Ovary (tissue), 9 donors: ENCODE results near the gene CEACAM7. TPM values are rescaled to one million over a fixed set of nuclear protein-coding genes. Genes with fewer than 3 reads are reported as not detected.

ENCODE experiments used
- DNase-seq, 5 donors: peaks; one replicate each; pipeline ENCODE4 v3.0.0-alpha.2; 2019 to 2020
- H3K27ac ChIP-seq, 2 donors: fragments of 200-600 bp; one replicate each; pipeline versions ENCODE4 v1.5.1 to v1.8.0; 2019 to 2022
- H3K27me3 ChIP-seq: fragments of 200-600 bp; one replicate; pipeline ENCODE4 v1.8.0; 2022
- H3K36me3 ChIP-seq: fragments of 200-600 bp; sonication (generic); one replicate; pipeline ENCODE4 v1.5.1; 2019
- H3K4me1 ChIP-seq: one replicate; pipeline ENCODE4 v1.8.1; 2013; ENCODE audit warnings: mild to moderate bottlenecking, moderate library complexity; ENCODE audit not compliant: insufficient read depth
- H3K4me3 ChIP-seq: fragments of 200-600 bp; sonication (generic); one replicate; pipeline ENCODE4 v1.5.1; 2017
- H3K9me3 ChIP-seq, 2 donors: fragments of 200-600 bp in 1 of 2; sonication (generic) in 1 of 2; one replicate each; pipeline versions ENCODE4 v1.5.1 to v1.8.1; 2013 to 2019; ENCODE audit warnings: mild to moderate bottlenecking in 1 of 2, moderate library complexity in 1 of 2
- EP300 ChIP-seq: sonication (generic); formaldehyde crosslinking; IDR thresholded peaks from one replicate; pipeline ENCODE4 v1.6.1; 2017; ENCODE audit warnings: antibody characterized with exemption
- POLR2A ChIP-seq: fragments of 450-650 bp; IDR thresholded peaks from one replicate; pipeline ENCODE4 v1.6.1; 2017; ENCODE audit warnings: antibody characterized with exemption, mild to moderate bottlenecking, moderate library complexity
- WGBS, 3 donors: extraction: QIAGEN DNeasy Blood & Tissue Kit in 1 of 3; methylation state at CpG; one replicate each; pipeline versions ENCODE4 v1.1.5 to v1.1.7; 2013 to 2017; 5-methylcytosine and 5-hydroxymethylcytosine counted together
- intact Hi-C, 4 donors: fragments of 100-400 bp; cut with DNase I; formaldehyde crosslinking; loops; one replicate each; pipeline versions ENCODE4 v1.11.0 to v1.15.1; 2022 to 2023
- polyA plus RNA-seq, 2 donors: library from polyadenylated mRNA; stranded (reverse); fragments of 200-250 nt in 1 of 2; fragments of 350-450 nt in 1 of 2; fragmentation: Illumina TruSeq in 1 of 2; extraction: RNeasy Lipid Tissue Mini Kit (QIAGEN cat#74804) in 1 of 2; gene quantifications; one replicate each; pipeline ENCODE4 v1.2.3, GENCODE V29; 2013 to 2014
- total RNA-seq, 7 donors: library from RNA; depleted of rRNA in 2 of 7; stranded (reverse); fragments of >200 nt in 2 of 7; fragmentation: NEBNext Ultra II Directional in 3 of 7; extraction: Animal tissue kit (Norgen Biotek cat#: 25700) in 3 of 7; gene quantifications; one replicate each; pipeline versions ENCODE4 v1.1.0 to v1.2.4, GENCODE V29; 2016 to 2023
- TF ChIP-seq, protein P1 (sequence below), 3 donors: fragments of 450-650 bp in 2 of 3; fragments of 200-600 bp in 1 of 3; IDR thresholded peaks; one replicate each; pipeline versions ENCODE4 v1.5.1 to v1.8.0; 2016 to 2022; ENCODE audit warnings: antibody characterized with exemption in 3 of 3, mild to moderate bottlenecking in 1 of 3
- donor health status: DM: no; HTN: no; CAD: no; lungs with moderate emphysema.
- donor health status: DM: no; HTN: no; CAD: no.
- donor health status: Bipolar disorder and iron deficiency.
- donor health status: DM: yes; HTN: yes; CAD: no.
- donor health status: DM: no; HTN: no; CAD: no.
- donor health status: DM: yes; HTN: yes; CAD: no.

The CEACAM7 gene
- total and polyA plus RNA-seq, 9 donors: 0.08 to 0.55 TPM; not detected in 7

DNA sequence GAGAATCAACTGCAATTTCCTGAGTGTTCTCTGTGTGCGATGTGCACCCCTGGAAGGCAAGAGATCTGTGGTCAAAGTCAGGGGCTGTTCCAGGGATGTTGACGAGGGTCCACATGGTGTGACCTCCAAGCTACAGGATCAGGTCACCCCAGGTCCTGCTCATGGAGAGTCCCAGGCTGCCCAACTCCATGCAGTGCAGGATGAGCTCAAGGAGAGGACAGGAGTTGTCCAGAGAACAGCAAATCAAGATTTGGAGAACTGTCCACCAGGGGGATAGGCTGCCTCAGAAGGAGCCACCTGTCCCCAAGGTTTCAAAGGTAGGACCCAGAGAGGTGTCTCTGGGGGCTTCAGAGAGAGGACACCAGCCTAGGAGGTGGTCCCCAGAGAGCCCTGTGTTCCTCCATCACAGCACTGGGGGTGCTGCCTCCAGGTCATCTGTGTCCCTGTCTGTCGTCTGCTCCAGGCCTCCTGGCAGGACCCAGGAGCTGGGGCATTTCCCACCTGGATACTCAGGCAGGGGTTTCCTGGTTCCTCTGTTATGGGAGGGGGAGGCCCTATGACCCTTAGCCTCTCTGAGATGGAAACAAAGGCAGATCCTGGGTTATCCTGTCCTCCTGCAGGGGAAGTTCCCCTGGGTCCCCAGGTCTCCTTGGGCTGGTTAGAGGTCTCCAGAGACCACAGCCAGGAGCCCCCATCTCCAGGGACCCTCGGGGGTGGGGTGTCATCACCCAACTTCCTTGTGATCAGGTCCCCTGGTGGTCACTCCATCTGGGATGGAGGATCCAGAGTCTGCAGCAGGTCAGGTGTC, 2.1 kb upstream of the CEACAM7 start:
- Histone ChIP-seq H3K36me3 (no peaks in the 10 kb centered on the region), H3K27ac (no peak overlapping the region), H3K4me3 (no peak overlapping the region), H3K9me3 (no peaks in the 10 kb centered on the region), H3K4me1 (no peaks in the 10 kb centered on the region), H3K27me3 (no peaks in the 10 kb centered on the region)
- TF ChIP-seq EP300: no peak
- TF ChIP-seq, protein P1, sequence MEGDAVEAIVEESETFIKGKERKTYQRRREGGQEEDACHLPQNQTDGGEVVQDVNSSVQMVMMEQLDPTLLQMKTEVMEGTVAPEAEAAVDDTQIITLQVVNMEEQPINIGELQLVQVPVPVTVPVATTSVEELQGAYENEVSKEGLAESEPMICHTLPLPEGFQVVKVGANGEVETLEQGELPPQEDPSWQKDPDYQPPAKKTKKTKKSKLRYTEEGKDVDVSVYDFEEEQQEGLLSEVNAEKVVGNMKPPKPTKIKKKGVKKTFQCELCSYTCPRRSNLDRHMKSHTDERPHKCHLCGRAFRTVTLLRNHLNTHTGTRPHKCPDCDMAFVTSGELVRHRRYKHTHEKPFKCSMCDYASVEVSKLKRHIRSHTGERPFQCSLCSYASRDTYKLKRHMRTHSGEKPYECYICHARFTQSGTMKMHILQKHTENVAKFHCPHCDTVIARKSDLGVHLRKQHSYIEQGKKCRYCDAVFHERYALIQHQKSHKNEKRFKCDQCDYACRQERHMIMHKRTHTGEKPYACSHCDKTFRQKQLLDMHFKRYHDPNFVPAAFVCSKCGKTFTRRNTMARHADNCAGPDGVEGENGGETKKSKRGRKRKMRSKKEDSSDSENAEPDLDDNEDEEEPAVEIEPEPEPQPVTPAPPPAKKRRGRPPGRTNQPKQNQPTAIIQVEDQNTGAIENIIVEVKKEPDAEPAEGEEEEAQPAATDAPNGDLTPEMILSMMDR (IDR thresholded peaks at IDR 0.05): no peak
- TF ChIP-seq POLR2A: no peak
- intact Hi-C loops: no loop called here
- 55 to 69% (median 65%) methylated on average over 4 of the region's 4 CpGs for WGBS, 3 donors
- DNase-seq: no peak

DNA sequence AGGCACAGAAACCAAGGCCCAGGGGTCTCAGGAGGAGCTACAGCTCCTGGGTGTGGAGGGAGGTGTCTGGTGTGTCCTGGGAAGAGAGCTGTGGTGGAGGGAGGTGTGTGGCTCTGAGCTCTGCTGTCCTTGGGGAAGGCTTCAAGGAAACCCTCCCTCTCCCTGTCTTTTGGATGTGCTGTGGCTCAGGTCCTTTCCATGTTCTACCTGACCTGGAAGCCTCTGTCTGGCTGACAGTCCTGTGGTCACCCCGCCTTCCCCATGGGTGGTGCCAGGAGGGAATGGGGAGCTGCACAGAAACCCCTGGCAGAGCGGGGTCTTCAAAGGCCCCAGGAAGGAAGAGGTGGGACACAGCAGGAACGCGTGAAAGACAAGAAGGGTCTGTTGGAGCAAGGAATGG, 617 bp upstream of the CEACAM7 start:
- Histone ChIP-seq H3K27me3 (no peaks in the 10 kb centered on the region), H3K4me1 (no peaks in the 10 kb centered on the region), H3K9me3 (no peaks in the 10 kb centered on the region), H3K27ac (no peak overlapping the region), H3K4me3 (no peak overlapping the region), H3K36me3 (no peaks in the 10 kb centered on the region)
- DNase-seq: no peak
- no peak for TF ChIP-seq EP300
- TF ChIP-seq, protein P1 (IDR thresholded peaks at IDR 0.05): no peak
- TF ChIP-seq POLR2A: no peak
- WGBS, 3 donors: 62 to 72% (median 66%) methylated on average over 4 of the region's 4 CpGs
- intact Hi-C loops: no loop called here

DNA sequence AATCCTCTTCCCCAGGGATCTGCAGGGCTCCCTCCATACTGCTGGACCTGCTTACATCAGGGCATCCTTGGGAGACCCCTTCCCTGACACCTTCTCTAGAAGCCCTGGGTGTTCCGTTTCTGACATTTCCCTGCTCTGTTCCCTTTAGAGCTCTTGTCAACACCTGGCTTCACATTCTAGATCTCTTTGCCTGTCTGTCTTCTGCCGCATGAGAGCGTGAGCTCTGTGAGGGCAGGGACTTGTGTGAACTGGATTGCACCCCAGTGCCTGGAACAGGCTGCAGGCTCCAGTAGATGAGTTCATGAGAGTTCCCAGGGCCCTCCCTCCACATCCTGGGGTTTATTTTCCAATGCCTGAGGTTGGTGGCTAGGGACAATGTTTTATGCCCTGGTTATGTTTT, 651 bp downstream of the CEACAM7 start:
- no peaks in the 10 kb centered on the region for H3K9me3 ChIP-seq
- no peak for DNase-seq
- WGBS, 3 donors: 78 to 87% (median 84%) methylated on average over 3 of the region's 3 CpGs

DNA sequence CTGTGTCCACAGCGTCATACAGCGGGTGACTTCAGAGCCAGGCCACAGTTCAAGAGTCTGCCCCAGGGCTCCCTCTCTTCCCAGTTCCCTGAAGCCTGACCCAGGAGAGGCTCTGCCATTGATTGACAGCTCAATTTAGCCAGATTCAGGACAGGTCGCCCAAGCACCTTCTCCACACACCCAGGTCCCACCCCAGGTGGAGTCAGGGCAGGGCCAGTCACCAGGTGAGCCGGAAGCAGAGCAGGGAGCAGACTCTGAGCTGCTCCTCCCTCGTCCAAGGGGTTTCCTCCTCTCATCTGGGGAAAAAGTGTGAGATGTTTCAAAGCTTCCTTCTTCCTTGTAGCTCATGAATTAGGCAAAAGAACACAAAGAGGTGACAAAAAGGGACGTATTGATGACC, 5.6 kb downstream of the CEACAM7 start:
- H3K9me3 ChIP-seq: no peaks in the 10 kb centered on the region
- no peak overlapping the region for H3K4me3 ChIP-seq
- intact Hi-C loops: no loop called here
- no peak for TF ChIP-seq POLR2A
- TF ChIP-seq, protein P1 (IDR thresholded peaks at IDR 0.05): no peak
- no peak for TF ChIP-seq EP300
- H3K27ac ChIP-seq: no peak overlapping the region
- no peaks in the 10 kb centered on the region for H3K27me3 ChIP-seq
- no peak for DNase-seq
- H3K4me1 ChIP-seq: no peaks in the 10 kb centered on the region
- no peaks in the 10 kb centered on the region for H3K36me3 ChIP-seq
- WGBS, 3 donors: 45 to 58% (median 52%) methylated on average over 6 of the region's 6 CpGs

More for the DNA sequence above, 651 bp downstream of the CEACAM7 start:
- intact Hi-C loops: no loop called here
- no peak for TF ChIP-seq POLR2A
- no peak for TF ChIP-seq EP300
- TF ChIP-seq, protein P1 (IDR thresholded peaks at IDR 0.05): no peak
- Histone ChIP-seq H3K27ac (no peak overlapping the region), H3K4me1 (no peaks in the 10 kb centered on the region), H3K36me3 (no peaks in the 10 kb centered on the region), H3K27me3 (no peaks in the 10 kb centered on the region), H3K4me3 (no peak overlapping the region)
